Body of pancreas (tissue), 4 donors: ENCODE results near the gene MCCC2. TPM values are rescaled to one million over a fixed set of nuclear protein-coding genes. Genes with fewer than 3 reads are reported as not detected.
"Not testable (repeated sequence)": the region's sequence is repeated elsewhere in the genome, so short reads cannot be mapped to it uniquely, and the experiment has no call there.

Experiments used
- ATAC-seq: fragments of 150-250 bp; one replicate; pipeline ENCODE4 v1.9.1; 2016
- DNase-seq, 4 donors: peaks; one replicate each; pipeline ENCODE4 v3.0.0-alpha.2; 2019
- H3K27ac ChIP-seq, 4 donors: fragments of 200-600 bp; sonication (generic); 1 replicate in 3 of 4; 2 replicates in 1 of 4; pipeline versions ENCODE4 v1.5.1 to v1.6.1; 2016 to 2019; ENCODE audit warnings: mild to moderate bottlenecking in 1 of 4, mixed read lengths in 1 of 4, moderate library complexity in 1 of 4
- H3K27me3 ChIP-seq, 2 donors: fragments of 200-600 bp; sonication (generic); one replicate each; pipeline ENCODE4 v1.6.0; 2016; ENCODE audit warnings: mild to moderate bottlenecking in 1 of 2
- H3K36me3 ChIP-seq, 2 donors: fragments of 200-600 bp; sonication (generic); replicated peaks in 1 of 2; 2 replicates each; pipeline ENCODE4 v1.5.1; 2016; ENCODE audit warnings: low read depth in 2 of 2; ENCODE audit not compliant: insufficient read depth in 1 of 2
- H3K4me1 ChIP-seq: fragments of 200-600 bp; sonication (generic); one replicate; pipeline ENCODE4 v1.6.0; 2016
- H3K4me3 ChIP-seq, 2 donors: fragments of 200-600 bp; sonication (generic); 1 replicate in 1 of 2; 2 replicates in 1 of 2; pipeline ENCODE4 v1.5.1; 2016 to 2019
- H3K9me3 ChIP-seq, 3 donors: fragments of 200-600 bp; sonication (generic); 1 replicate in 2 of 3; 2 replicates in 1 of 3; pipeline ENCODE4 v1.5.1; 2016
- POLR2A ChIP-seq, 3 donors: fragments of 450-650 bp; IDR thresholded peaks; one replicate each; pipeline ENCODE4 v1.6.1; 2016; ENCODE audit warnings: antibody characterized with exemption in 3 of 3, mild to moderate bottlenecking in 2 of 3
- WGBS, 2 donors: methylation state at CpG; one replicate each; pipeline ENCODE4 v1.1.5; 2017; 5-methylcytosine and 5-hydroxymethylcytosine counted together
- intact Hi-C: fragments of 100-400 bp; cut with DNase I; formaldehyde crosslinking; loops from one replicate; pipeline ENCODE4 v1.15.1; 2023
- total RNA-seq, 2 donors: library from RNA; depleted of rRNA; stranded (reverse); fragments of >200 nt; gene quantifications; one replicate each; pipeline ENCODE4 v1.1.0, GENCODE V29; 2016
- TF ChIP-seq, protein P1 (sequence below), 7 experiments: fragments of 450-650 bp in 4 of 7; fragments of 200-600 bp in 3 of 7; sonication (generic) in 3 of 7; IDR thresholded peaks; one replicate each; pipeline ENCODE4 v1.5.1; 2016 to 2019; ENCODE audit warnings: antibody characterized with exemption in 7 of 7

The MCCC2 gene
- total RNA-seq, 2 donors from 2014 or later, result 22.8 to 31.0 TPM

DNA sequence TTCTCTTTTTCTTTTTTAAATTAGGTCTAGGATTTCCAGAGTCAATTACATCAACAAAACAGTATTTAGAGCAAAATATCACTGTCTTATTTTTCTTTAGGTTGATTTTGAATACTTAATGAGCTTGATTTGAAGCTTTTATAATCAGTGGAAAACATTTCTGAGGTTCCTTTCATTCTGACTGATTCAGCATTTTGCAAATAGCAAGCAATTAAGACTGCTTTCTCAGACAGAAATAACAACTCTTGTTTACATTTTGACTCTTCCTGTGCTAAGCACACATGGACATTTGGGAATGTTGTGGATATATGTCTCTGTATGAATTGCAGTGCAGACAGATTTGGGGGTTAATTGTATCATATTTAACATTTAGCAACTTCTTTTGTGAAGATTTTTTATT, 22.2 kb upstream of the MCCC2 start:
- TF ChIP-seq, protein P1, sequence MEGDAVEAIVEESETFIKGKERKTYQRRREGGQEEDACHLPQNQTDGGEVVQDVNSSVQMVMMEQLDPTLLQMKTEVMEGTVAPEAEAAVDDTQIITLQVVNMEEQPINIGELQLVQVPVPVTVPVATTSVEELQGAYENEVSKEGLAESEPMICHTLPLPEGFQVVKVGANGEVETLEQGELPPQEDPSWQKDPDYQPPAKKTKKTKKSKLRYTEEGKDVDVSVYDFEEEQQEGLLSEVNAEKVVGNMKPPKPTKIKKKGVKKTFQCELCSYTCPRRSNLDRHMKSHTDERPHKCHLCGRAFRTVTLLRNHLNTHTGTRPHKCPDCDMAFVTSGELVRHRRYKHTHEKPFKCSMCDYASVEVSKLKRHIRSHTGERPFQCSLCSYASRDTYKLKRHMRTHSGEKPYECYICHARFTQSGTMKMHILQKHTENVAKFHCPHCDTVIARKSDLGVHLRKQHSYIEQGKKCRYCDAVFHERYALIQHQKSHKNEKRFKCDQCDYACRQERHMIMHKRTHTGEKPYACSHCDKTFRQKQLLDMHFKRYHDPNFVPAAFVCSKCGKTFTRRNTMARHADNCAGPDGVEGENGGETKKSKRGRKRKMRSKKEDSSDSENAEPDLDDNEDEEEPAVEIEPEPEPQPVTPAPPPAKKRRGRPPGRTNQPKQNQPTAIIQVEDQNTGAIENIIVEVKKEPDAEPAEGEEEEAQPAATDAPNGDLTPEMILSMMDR (IDR thresholded peaks at IDR 0.05), result no peak
- no peak for TF ChIP-seq POLR2A (IDR thresholded peaks at IDR 0.05)
- H3K27me3 ChIP-seq, result no peaks in the 10 kb centered on the region
- intact Hi-C loops, result no loop called here
- no peak overlapping the region for H3K4me3 ChIP-seq
- H3K4me1 ChIP-seq, result no peaks in the 10 kb centered on the region
- H3K9me3 ChIP-seq, result no peaks in the 10 kb centered on the region
- ATAC-seq (no peak), DNase-seq (no peak)
- no peak overlapping the region for H3K27ac ChIP-seq
- peaks cover 6 to 20% of the 10 kb centered on the region in 2 donors for H3K36me3 ChIP-seq

DNA sequence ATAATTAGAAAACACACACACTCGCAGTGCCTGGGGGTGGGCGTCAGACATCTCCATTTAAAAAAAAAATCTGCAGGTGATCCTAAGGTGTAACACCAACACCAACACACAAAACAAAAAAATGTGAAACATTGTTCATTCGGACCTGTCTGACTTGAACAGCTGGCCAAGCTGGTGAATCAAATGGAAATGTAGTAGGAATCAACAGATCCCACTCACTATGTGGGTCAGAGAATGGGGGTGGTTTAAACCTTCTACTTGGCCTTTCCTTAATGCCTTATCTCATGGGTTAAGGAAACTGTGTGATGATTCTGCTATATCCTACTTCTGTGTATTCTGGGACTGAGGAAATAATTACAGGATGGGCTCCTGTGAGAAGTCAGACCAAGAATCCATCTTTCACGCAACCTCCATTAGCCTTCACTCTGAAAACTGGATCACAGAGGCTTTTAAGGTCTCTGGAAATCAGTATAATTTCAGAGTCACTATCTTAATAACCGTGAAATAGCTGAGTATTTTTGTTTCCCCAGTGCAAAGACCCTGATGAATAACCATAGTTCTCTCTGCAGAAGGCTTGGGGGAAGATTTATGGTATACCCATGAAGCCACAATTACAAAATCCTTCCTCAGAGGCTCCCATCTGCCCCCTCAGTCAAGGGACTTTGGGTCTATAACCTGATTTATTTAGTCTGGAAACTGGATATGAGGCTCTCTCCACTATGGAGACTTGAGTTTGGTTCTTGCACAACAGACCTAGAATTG, 17.2 kb upstream of the MCCC2 start:
- Histone ChIP-seq H3K4me1 (no peaks in the 10 kb centered on the region), H3K9me3 (no peaks in the 10 kb centered on the region), H3K27me3 (no peaks in the 10 kb centered on the region), H3K27ac (no peak overlapping the region), H3K4me3 (no peak overlapping the region), H3K36me3 (peaks cover 0 to 5% of the 10 kb centered on the region in 2 donors)
- DNase-seq (no peak), ATAC-seq (no peak)
- TF ChIP-seq, protein P1 (IDR thresholded peaks at IDR 0.05), result no peak
- no peak for TF ChIP-seq POLR2A (IDR thresholded peaks at IDR 0.05)
- WGBS, 2 donors, result 77 to 80% methylated on average over 5 of the region's 5 CpGs
- intact Hi-C loops, result no loop called here

DNA sequence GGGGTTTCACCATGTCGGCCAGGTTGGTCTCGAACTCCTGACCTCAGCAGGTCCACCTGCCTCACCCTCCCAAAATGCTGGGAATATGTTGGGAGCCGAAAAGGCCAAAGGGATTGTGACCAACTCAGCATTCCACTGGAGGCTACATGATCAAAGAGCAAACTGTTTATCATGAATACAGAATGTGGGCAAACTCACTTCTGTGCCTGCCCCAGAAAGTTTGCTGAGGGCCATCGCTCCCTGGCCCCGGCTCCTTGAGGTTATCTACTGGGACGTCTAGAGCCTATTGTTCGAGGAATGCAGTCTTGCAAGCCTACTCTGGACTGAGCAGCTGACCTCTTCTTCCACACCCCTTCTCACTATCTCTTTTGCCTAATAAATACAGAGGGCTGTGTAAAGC, 15.3 kb upstream of the MCCC2 start:
- WGBS, 2 donors, result 83 to 88% methylated on average over 6 to 7 of the region's 7 CpGs
- H3K27ac ChIP-seq, H3K27me3 ChIP-seq, H3K9me3 ChIP-seq, DNase-seq, intact Hi-C loops, H3K4me3 ChIP-seq, H3K4me1 ChIP-seq, ATAC-seq, H3K36me3 ChIP-seq: not testable (repeated sequence)

DNA sequence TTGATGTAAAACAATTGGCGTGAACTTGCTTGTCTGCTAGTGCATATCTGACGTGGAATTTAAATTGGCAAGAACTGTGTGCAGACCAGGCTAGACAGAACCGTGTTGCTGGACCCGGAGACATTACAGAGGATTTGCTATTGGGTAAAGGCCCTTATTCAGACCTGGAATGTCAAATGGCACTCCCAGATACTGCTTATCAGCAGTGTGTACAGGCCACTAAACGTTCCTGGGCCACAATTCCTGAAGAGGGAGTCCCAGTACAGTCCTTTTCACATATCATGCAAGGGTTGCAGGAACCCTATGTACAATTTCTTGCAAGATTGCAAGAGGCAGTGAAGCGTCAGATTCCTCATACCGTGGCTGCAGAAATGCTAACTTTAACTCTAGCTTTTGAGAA, 13.5 kb upstream of the MCCC2 start:
- Histone ChIP-seq H3K4me1 (no peaks in the 10 kb centered on the region), H3K4me3 (no peak overlapping the region), H3K36me3 (no peaks in the 10 kb centered on the region), H3K9me3 (no peaks in the 10 kb centered on the region), H3K27ac (no peak overlapping the region), H3K27me3 (no peaks in the 10 kb centered on the region)
- DNase-seq (no peak), ATAC-seq (no peak)
- 72 to 80% methylated on average over 6 to 7 of the region's 7 CpGs for WGBS, 2 donors
- intact Hi-C loops, result no loop called here
- TF ChIP-seq, protein P1 (IDR thresholded peaks at IDR 0.05), result no peak
- no peak for TF ChIP-seq POLR2A (IDR thresholded peaks at IDR 0.05)

DNA sequence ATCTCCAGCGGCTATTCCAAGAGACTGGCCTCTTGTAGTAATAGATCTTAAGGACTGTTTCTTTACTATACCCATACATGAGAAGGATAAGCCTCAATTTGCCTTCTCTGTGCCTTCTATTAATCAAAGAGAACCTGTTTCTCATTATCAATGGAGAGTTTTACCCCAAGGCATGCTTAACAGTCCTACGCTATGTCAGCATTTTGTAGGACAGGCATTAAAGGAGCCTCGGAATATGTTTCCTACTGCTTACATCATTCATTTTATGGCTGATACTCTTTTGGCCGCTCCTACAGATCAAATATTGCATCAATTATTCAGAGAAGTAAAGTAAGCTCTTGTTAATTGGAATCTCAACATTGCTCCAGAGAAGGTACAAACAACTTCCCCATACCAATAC, 11.6 kb upstream of the MCCC2 start:
- H3K27me3 ChIP-seq, intact Hi-C loops, H3K4me1 ChIP-seq, H3K4me3 ChIP-seq, H3K27ac ChIP-seq, H3K36me3 ChIP-seq, H3K9me3 ChIP-seq, DNase-seq, ATAC-seq: not testable (repeated sequence)
- 93 to 97% methylated on average over 4 of the region's 4 CpGs for WGBS, 2 donors

DNA sequence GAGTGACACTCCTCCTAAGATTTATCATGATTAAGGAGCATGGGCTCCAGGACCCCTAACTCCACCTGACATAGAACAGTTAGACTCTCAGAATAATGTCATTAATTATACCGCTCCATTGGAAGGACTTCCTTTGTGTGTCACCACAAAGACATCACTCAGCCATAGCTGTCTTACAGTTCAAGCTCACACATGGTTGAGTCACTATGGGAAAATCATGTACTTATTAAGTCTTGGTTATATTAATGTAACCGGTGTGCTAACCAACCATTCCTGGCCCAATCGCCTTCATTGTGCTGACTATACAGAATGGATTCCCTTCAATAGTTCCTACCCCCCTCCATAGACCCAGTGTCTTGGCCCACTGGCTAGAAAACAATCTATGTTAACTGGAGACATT, 10.9 kb upstream of the MCCC2 start:
- H3K27me3 ChIP-seq, result no peaks in the 10 kb centered on the region
- 94 to 100% methylated on average over 3 of the region's 3 CpGs for WGBS, 2 donors
- intact Hi-C loops, result no loop called here

DNA sequence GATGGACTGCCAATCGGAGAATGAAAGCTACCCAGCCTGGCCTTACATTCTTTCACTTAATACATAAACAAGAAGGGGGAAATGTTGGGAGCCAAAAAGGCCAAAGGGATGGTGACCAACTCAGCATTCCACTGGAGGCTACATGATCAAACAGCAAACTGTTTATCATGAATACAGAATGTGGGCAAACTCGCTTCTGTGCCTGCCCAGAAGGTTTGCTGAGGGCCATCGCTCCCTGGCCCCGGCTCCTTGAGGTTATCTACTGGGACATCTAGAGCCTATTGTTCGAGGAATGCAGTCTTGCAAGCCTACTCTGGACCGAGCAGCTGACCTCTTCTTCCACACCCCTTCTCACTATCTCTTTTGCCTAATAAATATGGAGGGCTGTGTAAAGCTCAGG, 9.3 kb upstream of the MCCC2 start:
- intact Hi-C loops, H3K27ac ChIP-seq, ATAC-seq, H3K36me3 ChIP-seq, H3K27me3 ChIP-seq, H3K4me3 ChIP-seq, H3K9me3 ChIP-seq, H3K4me1 ChIP-seq, DNase-seq: not testable (repeated sequence)
- 87 to 94% methylated on average over 5 to 6 of the region's 6 CpGs for WGBS, 2 donors

More for the DNA sequence above, 10.9 kb upstream of the MCCC2 start:
- Histone ChIP-seq H3K27ac (no peak overlapping the region), H3K4me3 (no peak overlapping the region), H3K36me3 (no peaks in the 10 kb centered on the region), H3K4me1 (no peaks in the 10 kb centered on the region), H3K9me3 (no peaks in the 10 kb centered on the region)
- TF ChIP-seq, protein P1 (IDR thresholded peaks at IDR 0.05), result no peak
- TF ChIP-seq POLR2A (IDR thresholded peaks at IDR 0.05), result no peak
- no peak for DNase-seq
- ATAC-seq, result no peak
